ENCODE data around the gene ZFP28. TPM values are rescaled to one million over a fixed set of nuclear protein-coding genes. Genes with fewer than 3 reads are reported as not detected.
A peak's percentile ranks its signal among the peaks of the same experiment; 100 is the strongest.

Gene ZFP28
- total and polyA plus RNA-seq, 2 of the 8 experiments (the other 6 are each of a cell fraction or from before 2014, with no cell fraction given): 1.6 to 4.5 TPM

DNA sequence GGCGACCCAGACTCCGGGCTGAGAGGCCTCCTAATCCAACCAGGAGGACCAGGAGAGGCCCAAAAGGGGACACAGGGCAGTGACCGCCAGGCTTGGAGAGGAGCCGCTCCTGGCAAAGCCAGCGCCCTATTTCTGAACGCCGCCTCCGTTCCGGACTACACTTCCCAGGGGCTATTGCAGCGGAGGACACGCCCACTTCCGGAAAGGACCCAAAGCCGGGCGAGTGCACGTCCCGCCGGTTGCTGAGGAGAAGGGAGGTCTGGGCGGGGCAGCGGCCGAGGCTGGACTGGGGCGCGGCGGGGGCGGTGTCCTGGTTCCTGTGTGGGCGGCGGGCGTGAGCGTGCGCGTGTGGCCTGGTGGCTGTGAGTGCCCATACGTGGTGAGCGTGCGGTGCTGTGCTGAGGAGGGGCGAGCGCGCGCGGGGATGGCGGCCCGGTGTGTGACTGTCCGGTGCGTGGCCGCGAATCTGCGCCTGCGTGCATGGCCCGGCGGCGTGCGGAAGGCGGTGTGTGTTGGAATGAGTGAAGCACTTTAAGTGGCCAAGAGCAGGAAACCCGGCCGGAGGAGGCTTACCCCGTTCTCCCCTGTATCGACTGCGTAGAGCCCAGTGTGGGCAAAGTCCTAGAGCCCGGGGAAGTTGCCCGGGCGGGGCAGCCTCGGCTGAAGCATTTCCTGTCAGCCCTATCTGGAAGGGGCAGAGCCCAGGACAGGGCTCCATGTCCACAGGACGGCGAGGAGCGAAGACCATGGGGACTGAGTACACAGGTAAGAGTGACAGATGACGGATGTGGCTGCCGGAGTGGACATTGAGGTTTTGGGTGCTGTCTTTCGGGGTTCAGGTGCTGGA is 28.7 kb downstream of the ZFP28 start, which contains the start of gene ZNF470 (continued):
- TF ChIP-seq EP300 (IDR thresholded peaks at IDR 0.05; ENCODE audit: borderline replicate concordance in 1 of 2, low read depth in 2 of 2, low read length in 2 of 2) (no peak), TBP (IDR thresholded peaks at IDR 0.05; ENCODE audit: low read depth, low read length) (0 out of 2 replicates have a peak, but pooled peaks have one; percentile 25), TEAD4 (IDR thresholded peaks at IDR 0.05; ENCODE audit: low read depth, low read length) (0 out of 2 replicates have a peak, but pooled peaks have one; percentile 5)
- TF ChIP-seq, protein P1, sequence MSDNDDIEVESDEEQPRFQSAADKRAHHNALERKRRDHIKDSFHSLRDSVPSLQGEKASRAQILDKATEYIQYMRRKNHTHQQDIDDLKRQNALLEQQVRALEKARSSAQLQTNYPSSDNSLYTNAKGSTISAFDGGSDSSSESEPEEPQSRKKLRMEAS (IDR thresholded peaks at IDR 0.05): peak; percentile 83
- TF ChIP-seq, protein P2, sequence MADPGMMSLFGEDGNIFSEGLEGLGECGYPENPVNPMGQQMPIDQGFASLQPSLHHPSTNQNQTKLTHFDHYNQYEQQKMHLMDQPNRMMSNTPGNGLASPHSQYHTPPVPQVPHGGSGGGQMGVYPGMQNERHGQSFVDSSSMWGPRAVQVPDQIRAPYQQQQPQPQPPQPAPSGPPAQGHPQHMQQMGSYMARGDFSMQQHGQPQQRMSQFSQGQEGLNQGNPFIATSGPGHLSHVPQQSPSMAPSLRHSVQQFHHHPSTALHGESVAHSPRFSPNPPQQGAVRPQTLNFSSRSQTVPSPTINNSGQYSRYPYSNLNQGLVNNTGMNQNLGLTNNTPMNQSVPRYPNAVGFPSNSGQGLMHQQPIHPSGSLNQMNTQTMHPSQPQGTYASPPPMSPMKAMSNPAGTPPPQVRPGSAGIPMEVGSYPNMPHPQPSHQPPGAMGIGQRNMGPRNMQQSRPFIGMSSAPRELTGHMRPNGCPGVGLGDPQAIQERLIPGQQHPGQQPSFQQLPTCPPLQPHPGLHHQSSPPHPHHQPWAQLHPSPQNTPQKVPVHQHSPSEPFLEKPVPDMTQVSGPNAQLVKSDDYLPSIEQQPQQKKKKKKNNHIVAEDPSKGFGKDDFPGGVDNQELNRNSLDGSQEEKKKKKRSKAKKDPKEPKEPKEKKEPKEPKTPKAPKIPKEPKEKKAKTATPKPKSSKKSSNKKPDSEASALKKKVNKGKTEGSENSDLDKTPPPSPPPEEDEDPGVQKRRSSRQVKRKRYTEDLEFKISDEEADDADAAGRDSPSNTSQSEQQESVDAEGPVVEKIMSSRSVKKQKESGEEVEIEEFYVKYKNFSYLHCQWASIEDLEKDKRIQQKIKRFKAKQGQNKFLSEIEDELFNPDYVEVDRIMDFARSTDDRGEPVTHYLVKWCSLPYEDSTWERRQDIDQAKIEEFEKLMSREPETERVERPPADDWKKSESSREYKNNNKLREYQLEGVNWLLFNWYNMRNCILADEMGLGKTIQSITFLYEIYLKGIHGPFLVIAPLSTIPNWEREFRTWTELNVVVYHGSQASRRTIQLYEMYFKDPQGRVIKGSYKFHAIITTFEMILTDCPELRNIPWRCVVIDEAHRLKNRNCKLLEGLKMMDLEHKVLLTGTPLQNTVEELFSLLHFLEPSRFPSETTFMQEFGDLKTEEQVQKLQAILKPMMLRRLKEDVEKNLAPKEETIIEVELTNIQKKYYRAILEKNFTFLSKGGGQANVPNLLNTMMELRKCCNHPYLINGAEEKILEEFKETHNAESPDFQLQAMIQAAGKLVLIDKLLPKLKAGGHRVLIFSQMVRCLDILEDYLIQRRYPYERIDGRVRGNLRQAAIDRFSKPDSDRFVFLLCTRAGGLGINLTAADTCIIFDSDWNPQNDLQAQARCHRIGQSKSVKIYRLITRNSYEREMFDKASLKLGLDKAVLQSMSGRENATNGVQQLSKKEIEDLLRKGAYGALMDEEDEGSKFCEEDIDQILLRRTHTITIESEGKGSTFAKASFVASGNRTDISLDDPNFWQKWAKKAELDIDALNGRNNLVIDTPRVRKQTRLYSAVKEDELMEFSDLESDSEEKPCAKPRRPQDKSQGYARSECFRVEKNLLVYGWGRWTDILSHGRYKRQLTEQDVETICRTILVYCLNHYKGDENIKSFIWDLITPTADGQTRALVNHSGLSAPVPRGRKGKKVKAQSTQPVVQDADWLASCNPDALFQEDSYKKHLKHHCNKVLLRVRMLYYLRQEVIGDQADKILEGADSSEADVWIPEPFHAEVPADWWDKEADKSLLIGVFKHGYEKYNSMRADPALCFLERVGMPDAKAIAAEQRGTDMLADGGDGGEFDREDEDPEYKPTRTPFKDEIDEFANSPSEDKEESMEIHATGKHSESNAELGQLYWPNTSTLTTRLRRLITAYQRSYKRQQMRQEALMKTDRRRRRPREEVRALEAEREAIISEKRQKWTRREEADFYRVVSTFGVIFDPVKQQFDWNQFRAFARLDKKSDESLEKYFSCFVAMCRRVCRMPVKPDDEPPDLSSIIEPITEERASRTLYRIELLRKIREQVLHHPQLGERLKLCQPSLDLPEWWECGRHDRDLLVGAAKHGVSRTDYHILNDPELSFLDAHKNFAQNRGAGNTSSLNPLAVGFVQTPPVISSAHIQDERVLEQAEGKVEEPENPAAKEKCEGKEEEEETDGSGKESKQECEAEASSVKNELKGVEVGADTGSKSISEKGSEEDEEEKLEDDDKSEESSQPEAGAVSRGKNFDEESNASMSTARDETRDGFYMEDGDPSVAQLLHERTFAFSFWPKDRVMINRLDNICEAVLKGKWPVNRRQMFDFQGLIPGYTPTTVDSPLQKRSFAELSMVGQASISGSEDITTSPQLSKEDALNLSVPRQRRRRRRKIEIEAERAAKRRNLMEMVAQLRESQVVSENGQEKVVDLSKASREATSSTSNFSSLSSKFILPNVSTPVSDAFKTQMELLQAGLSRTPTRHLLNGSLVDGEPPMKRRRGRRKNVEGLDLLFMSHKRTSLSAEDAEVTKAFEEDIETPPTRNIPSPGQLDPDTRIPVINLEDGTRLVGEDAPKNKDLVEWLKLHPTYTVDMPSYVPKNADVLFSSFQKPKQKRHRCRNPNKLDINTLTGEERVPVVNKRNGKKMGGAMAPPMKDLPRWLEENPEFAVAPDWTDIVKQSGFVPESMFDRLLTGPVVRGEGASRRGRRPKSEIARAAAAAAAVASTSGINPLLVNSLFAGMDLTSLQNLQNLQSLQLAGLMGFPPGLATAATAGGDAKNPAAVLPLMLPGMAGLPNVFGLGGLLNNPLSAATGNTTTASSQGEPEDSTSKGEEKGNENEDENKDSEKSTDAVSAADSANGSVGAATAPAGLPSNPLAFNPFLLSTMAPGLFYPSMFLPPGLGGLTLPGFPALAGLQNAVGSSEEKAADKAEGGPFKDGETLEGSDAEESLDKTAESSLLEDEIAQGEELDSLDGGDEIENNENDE (IDR thresholded peaks at IDR 0.05; ENCODE audit: insufficient replicate concordance, low read length): no peak
- TF ChIP-seq, protein P3, sequence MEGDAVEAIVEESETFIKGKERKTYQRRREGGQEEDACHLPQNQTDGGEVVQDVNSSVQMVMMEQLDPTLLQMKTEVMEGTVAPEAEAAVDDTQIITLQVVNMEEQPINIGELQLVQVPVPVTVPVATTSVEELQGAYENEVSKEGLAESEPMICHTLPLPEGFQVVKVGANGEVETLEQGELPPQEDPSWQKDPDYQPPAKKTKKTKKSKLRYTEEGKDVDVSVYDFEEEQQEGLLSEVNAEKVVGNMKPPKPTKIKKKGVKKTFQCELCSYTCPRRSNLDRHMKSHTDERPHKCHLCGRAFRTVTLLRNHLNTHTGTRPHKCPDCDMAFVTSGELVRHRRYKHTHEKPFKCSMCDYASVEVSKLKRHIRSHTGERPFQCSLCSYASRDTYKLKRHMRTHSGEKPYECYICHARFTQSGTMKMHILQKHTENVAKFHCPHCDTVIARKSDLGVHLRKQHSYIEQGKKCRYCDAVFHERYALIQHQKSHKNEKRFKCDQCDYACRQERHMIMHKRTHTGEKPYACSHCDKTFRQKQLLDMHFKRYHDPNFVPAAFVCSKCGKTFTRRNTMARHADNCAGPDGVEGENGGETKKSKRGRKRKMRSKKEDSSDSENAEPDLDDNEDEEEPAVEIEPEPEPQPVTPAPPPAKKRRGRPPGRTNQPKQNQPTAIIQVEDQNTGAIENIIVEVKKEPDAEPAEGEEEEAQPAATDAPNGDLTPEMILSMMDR (IDR thresholded peaks at IDR 0.05; ENCODE audit: control extremely low read depth in 1 of 3, insufficient read depth in 1 of 3, low read depth in 1 of 3, low read length in 3 of 3): no peak
